HG03196 (cell line): ENCODE results near the gene MAN2A1.

ENCODE experiments used
- ATAC-seq: cut with Tn5 transposase; IDR thresholded peaks from one replicate; pipeline ENCODE4 v1.9.1; 2021; ENCODE audit not compliant: unreplicated experiment

Gene MAN2A1

DNA sequence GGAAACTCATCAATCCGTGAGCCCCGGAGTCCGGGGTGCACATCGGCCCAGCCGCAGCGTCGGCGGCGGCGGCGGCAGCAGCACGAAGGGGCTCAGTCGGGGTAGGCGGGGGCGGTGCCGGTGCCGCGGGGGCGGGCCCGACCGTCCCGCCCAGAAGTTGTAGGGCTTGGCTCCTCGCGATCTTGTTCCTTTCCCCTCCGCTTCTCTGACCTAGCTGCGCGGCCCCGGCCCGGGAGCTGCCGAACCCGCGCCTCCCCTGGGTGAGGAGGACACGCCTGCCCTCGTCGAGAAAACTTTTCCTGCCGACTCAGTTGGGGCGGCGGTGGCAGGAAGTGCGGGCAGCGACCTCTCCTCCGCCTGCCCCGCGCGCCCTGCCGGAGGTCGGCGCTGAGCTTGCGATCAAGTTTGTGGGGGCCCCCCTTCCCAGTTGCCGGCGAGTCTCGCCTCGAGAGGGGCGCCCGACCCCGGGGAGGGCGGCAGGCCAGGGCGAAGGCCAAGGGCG lies at the start of gene MAN2A1:
MAN2A1 (plus strand) TSS at position 188 of the 502 bp plus-strand sequence. CDS start 491 bp downstream, outside the sequence.
- ATAC-seq = peak; percentile 51

DNA sequence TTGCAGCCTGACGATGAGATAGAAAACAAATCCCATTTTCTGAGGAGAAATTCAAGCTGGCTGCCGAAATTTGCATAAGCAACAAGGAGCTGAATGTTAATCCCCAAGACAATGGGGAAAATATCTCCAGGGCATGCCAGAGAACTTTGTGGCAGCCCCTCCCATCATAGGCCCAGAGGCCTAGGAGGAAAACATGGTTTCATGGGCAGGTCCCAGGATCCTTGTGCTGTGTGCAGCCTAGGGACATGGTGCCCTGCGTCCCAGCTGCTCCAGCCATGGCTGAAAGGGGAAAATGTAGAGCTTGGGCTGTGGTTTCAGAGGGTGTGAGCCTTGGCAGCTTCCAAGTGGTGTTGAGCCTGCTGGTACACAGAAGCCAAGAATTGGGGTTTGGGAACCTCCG lies 48.8 kb upstream of the MAN2A1 start:
- ATAC-seq = no peak

DNA sequence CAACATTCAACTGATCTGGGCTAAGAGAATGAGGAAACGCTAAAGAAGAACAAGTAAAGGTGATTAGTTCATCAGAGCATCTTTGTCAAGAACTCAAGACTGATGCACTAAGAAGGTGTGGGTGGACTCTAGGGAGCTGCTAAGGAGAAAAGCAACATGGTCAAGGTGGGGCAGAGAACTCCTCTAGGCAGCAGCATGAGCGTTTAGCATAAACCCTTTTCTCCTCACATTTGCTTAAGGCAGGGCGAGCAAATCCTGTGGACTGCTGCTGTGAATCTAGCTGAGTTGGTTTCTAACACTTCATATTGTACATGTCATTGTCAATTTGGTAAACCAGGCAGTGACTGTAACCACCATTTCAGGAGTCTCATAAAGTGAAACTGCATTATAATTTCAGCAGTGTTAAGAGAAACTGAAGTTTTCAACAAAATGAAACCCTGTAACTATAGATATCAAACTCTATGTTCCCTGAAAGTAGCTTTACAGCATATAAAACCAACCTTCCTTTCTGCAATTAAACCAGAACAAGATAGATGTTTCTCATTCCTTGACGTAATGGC lies 45.9 kb upstream of the MAN2A1 start:
- ATAC-seq = no peak

DNA sequence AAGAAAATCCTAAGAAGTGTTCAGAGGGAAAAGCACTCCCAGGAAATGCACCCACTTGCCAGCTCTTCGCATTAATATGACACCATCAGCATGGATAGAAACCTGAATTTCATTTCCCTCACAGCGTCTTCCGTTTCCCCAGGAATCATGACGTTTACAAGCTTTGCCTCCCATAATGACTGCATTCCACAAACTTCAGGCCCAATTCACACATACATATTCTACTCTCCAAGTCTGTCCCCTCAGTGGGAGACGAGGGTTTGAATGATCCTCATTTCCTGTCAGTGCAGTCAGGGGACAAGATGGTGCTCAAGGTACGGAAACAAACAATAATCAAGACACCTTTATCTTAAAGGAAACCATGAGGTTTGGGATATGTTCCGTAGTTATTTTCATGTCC lies 44.9 kb upstream of the MAN2A1 start:
- no peak for ATAC-seq

DNA sequence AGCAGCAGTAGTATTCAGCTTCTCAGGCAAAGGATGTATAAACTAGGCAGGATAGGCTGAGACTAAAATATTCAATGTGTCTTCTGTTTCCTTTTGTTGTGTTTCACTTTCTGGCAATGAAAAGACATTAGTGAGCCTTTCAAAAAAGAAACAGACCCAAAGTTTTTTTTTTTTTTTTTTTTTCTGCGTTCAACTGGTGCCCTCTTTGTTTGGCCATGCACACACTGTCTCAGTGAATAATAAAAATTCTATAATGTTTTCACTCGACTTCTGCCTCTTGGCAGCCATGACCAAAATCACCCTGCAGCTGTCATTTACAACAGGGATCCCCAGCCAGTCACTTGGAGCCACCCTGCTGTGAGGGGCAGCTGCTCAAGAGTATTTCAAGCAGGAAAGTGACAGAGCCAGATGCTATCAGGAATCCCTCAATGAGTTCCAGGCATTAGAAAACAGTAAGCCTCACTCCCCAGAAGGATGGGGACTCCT lies 44.0 kb upstream of the MAN2A1 start:
- ATAC-seq = no peak

DNA sequence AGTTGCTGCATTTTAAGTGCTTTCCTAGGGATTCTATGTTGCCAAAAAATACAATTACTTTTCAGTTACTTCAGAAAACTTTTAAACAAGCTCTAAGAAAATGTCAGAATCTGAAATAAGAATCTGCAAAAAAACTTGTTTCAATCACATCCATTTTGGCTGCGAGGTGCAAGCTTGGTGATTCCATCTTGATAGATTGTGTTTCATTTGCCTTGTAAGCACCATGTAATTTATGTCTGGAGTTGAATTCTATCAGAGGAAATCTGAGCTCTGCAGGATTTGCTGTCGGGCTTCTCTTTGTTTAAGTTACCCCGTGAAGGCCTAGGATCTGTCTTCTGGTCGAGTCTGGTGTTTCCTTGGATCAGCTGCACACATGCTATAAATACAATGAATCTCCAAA lies 40.4 kb upstream of the MAN2A1 start:
- ATAC-seq = no peak

DNA sequence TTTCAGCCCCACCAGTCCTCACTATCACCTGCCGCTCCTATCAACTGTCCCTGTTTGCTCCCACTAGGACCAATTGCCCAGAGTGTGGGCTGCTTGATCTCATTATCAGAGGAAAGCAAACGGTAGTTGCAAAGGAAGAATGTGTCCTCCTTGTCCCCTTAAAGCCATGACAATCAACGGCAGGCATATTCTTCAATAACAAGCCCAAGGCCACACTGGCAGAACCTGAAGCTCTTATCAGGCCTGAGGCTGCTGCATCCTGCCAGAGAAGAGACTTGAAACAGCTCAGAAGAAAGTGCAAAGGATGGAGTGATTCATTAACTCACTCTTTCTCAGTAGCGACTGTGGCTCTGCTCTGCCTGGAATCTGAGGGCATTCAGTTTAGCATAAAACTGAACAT lies 39.2 kb upstream of the MAN2A1 start:
- no peak for ATAC-seq

DNA sequence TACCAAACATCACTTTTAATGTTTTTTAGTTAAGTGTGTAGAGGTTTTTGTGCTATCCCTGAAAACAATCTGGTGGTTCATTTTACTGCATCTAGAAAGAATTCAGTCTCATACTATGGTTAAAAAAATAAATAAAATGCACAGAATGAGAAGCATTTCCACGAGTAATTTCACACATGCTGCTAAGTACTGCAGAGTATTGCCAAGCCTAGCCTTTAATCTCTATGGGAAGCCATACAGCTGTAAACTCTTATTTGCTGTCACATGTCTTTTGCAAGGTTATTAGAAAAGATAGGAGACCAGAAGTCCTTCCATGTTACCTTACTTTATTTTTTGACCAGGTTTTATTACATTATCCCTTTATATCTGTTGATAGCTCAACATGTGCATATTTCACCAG lies 37.6 kb upstream of the MAN2A1 start:
- ATAC-seq = no peak

DNA sequence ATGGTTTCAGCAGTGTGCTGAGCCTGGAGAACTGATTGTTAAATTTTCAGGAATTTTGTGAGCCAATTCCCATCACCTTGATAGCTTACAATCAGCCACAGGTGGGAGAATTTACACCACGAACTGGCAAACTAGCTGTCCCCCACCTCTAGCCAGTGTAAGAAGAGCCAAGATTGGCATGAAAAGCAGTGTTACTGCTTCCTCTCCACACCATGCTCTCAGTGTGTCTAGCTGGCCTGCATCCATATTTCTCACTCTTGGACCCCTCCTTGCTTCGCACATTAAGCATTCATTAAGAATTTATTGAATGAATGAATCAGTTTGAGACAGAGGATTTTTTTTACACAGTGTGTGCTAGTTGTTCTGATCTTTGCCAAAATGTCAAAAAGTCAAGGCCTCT lies 36.7 kb upstream of the MAN2A1 start:
- ATAC-seq = no peak

DNA sequence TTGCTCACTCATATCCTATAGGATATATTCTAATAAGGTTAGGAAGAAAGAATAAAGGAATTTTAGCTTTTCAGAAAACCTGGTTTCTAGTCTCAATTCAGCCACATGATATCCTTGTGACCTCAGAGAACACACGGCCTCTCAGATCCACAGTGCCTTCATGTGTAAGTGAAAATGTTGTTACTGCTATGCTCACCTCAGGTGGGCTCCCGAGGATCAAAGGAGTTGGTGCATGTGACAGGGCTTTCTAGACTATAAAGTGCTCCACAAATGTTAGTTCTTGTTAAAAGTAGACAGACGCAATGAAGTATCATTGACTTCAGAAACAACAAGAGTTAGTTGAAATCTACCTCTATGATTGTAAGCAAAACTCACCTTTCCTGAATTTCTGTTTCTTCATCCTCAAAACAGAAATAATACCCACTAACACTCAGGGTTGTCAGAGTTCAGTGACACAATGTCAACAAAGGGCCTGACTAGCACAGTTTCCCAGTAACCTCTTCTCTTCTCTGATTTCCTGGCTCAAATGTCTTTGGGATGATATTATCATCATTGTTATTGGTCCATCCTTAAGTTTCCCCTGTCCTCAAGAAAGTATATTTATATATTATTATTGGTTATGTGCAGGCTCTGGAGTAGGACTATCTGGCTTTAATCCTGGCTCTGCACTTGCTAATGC lies 36.0 kb upstream of the MAN2A1 start:
- no peak for ATAC-seq

DNA sequence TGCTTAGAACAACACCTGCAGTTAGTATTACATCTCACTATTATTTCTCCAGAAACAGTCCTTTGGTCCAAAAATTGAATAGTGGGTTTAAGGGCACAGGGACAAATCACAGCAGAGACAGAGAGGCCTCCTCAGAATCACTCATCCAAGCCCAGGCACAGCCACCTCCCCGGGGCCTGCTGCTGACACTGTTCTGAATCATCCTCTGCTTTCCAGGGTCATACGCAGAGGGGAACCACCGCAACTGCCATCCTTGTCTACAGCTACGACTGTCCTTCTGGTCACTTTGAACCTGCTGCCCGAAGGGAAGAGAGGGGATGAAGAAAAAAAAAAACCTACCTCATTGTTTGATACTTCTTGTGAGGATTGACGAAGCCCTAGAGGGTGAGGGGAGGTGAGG lies 35.3 kb upstream of the MAN2A1 start:
- ATAC-seq = no peak

DNA sequence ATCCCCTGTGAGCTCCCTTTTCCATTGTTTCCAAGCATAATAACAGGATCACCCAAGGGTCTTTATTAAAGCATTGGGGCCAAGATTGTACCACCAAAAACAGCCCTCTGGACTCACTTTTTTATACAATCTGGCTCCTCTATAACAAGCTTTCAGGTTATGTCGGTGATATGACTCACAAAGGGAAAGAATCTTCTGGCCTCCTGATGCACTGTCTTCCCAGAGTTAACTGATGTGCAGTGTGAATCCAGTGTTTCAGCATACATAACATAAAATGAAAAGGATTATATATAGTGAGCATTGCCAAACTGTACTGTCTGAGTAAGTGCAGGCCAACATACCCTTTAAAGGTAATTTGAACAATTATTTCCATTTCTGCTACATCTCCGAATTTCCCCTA lies 33.9 kb upstream of the MAN2A1 start:
- no peak for ATAC-seq

DNA sequence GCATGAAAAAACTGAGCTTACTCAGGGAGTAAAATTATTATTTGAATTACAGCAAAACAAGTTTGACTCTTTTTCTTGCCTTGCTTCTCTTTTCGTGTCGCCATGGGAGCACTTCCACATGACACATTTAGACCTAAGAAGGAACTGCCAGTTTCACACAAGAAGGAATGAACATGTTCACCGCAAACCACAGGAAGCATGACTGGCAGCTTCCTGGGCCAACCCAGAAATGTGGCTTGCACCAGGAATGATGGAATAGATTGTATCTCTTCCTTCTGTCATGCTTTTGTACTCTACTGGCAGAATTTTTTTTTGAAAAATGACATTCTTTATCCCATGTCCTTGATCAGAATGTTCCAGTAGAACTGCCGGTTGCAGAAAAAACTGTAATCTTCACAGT lies 32.9 kb upstream of the MAN2A1 start:
- ATAC-seq = no peak

DNA sequence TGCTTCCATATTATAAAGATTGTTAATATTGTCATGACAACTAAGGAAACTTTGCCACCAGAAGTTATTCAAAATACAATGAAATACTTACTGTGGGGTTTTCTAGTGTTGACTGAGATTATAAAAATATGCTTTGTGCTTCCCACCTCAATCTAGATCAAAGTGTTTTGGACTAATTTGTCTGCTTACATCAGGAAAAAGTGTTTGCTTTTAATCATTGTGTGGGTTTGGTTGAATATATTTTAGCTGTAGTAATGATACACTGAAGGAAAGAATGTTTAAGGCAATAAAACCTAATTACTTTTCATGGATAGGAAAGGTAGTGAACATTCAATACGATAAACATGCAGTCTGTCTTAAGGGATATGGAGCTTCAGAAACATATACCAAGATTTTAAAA lies 29.8 kb upstream of the MAN2A1 start:
- ATAC-seq = no peak

DNA sequence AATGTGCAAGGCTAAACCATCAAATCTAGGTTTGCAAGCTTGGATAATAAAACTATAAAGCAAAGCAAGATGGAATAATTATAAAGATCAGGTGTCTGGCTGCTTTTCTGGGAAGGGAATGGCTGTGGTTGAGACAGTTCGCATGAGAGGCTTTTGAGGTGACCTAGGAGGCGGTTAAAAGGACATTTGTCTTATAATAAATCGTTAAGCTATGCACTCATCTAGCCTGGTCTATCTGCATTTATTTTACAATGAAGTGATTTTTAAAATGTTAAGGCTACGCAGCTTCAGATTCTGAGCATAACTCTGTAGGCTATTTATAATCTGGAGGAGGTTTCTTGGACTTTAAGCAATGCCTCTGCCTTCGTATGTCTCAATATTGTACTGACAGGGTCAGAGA lies 29.4 kb upstream of the MAN2A1 start:
- ATAC-seq = no peak

DNA sequence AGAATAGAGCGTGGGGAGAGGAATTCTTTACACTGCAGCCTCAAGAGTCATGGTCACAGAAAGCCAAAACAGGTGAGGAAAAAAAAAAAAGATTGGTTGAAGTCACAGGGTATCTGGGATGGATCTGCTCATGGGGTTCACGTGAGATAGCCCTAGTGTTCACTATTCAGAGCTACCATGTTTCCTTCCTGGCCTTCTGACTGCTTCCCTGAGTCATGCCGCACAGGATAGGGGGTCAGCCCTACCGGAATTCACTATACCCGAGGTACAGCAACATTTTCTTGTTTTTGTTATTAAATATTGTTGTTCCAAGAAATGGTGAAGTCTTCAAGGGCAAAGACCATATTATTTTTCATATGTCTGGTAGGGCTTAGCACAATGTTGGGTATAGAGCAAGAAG lies 21.5 kb upstream of the MAN2A1 start:
- no peak for ATAC-seq

DNA sequence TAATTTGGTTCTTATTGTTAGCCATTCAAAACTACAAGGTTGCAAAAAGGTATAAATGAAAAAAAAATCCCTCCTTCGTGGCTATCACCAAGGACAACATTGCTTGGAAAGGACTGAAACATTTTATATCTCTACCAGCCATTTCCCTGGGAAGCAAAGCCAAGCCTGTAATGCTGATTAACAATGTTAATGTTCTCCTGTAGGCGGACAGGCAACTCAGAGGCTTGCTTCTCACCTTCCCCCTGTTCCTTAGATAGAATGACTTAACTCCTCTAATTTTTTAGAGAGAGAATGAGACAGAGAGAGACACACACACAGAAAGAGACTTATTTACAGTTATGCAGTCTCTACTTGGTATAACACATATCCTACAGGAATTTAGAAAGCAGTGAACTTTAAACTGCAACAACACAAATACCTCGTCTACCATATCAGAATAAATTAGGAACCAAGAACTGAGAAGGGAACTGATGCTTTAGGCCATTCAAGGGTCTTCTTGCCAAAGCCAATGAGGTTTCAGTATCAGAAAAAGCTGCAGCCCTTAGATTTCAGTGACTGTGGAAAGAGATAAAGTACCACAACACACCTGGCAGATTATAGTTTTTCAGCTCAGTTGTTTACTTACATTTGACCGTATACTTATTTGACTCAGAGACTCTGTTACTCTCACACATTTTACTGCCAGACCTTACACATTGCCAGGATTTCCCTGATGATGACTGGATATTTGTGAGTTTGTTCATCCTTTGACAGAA lies 20.9 kb upstream of the MAN2A1 start:
- no peak for ATAC-seq

DNA sequence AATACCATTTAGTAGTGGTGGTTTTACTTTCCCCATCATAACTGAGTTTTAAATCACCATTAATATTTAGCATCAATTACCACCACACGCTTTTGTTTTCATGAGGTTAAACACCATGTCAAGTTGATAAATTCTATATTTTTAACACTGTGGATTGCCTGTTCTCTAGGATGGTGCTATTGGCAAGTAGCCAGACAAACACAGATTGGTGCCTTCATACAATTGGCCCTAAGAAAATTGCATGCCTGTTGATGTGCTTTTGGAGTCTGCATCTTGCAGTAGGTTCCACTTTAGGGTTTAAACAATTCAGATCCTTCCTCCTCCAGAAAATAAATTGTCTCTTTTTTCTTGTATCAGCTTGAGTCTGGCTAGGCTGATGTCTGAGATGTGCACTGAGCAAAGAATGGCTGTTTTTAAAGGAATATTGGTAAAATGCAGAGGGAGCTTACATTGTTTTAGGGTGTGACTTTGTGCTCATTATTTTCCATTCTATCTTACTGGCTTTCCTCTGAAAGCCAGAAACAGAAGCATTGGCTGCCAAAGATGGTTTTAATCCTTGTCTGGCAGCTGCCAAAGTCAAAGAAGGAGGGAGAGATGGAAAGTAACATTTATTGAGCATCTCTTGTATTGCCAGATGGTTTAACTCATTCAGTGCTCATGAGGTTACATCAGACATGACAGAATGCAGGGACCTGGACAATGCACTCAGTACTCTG lies 19.6 kb upstream of the MAN2A1 start:
- ATAC-seq = no peak

DNA sequence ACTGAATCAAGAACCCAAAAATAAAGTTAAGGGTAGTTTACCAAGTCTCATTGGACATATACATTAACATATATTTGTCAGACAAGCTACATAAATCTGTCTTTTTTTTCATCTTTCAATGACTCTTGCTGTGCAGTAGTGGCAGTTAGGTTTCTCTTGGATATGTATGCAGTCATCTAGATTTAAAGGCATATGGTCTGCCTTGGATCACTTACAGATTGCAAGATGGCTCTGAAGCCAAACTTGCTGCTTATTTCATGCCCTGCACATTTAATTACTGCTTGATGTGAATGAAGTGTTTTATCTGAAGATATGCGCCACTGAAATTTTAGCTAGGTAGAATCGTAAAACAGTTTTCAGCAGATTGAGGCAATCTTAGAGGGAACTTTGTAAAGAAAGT lies 18.6 kb upstream of the MAN2A1 start:
- ATAC-seq = no peak

DNA sequence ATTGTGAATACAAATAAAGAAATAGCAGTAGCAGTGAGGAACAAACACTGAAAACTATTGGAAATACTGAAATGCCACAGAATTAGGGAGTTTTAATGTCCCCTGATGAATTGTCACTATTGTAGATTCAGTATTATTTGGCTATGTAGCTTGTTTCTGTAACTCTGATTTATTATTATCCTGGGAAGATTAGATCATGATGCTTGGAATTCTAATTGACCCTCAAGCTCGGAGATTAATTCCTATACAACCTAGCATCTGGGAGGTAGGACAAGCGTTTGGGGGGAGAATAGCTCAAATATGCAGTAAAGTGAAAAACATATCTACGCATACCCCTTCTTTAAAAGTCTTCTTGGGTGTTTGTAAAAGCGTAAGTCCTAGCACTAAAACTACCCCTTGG lies 15.1 kb upstream of the MAN2A1 start:
- no peak for ATAC-seq

DNA sequence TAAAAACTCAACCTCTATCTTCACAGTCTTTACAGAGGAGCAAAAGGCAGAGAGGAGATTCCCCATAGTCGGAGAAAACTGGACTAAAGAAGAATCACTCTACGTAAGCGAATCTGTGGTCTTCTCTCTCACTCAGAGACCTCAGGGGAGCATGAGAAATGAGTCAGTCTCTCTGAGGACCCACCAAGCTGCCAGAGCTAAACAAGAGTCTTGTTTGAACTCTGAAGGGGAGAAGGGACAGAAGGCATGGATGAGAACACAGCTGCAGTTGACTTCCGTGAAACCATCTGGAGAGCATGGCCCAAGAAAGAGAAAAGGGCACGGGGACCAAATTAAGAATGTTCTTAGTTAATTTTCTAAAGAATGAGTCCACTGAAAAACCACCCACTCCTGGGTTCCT lies 12.8 kb upstream of the MAN2A1 start:
- ATAC-seq = no peak
